IPS DF 6.9 (cell line): ENCODE results near the gene RNF144A.

ENCODE experiments used
- DNase-seq: peaks from one replicate; pipeline ENCODE4 v3.0.0-alpha.2; 2013; ENCODE audit warnings: low read depth, low spot score
- H3K27ac ChIP-seq: one replicate; pipeline ENCODE4 v1.5.1; 2013; ENCODE audit warnings: low read length, control low read depth
- H3K27me3 ChIP-seq: 2 replicates; pipeline ENCODE4 v1.6.1; 2013; ENCODE audit warnings: mild to moderate bottlenecking, low read length; ENCODE audit not compliant: control insufficient read depth, insufficient read depth
- H3K36me3 ChIP-seq: 2 replicates; pipeline ENCODE4 v1.6.1; 2013; ENCODE audit warnings: low read length; ENCODE audit not compliant: control insufficient read depth, insufficient read depth
- H3K4me1 ChIP-seq: 2 replicates; pipeline ENCODE4 v1.6.1; 2013; ENCODE audit warnings: low read length; ENCODE audit not compliant: control insufficient read depth, insufficient read depth
- H3K4me3 ChIP-seq: 2 replicates; pipeline ENCODE4 v1.5.1; 2013; ENCODE audit warnings: mild to moderate bottlenecking, low read length
- H3K9me3 ChIP-seq: 2 replicates; pipeline ENCODE4 v1.6.1; 2013; ENCODE audit warnings: low read length, inconsistent platforms; ENCODE audit not compliant: control insufficient read depth, insufficient read depth
- WGBS: extraction: QIAGEN DNeasy Blood & Tissue Kit; methylation state at CpG from one replicate; pipeline ENCODE4 v1.1.7; 2013; ENCODE audit warnings: mixed read lengths, missing lambda C conversion rate; ENCODE audit not compliant: insufficient read length, insufficient coverage; 5-methylcytosine and 5-hydroxymethylcytosine counted together

RNF144A gene

DNA sequence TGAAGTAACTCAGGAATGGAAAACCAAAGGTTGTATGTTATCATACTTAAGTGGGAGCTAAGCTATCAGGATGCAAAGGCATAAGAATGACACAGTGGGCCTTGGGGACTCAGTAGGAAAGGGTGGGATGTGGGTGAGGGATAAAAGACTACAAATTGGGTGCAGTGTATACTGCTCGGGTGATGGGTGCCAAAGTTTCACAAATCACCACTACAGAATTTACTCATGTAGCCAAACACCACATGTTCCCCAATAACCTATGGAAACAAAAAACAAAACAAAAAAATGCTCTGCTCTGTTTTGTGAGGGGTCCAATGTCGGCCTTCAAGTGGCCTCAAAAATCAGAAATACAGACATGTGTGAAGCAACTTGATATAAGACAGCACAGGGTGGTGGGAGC lies 8.9 kb upstream of the RNF144A start:
- Histone ChIP-seq H3K27me3 (no peaks in the 10 kb centered on the region), H3K36me3 (no peaks in the 10 kb centered on the region), H3K27ac (no peak overlapping the region), H3K4me3 (no peak overlapping the region), H3K4me1 (no peaks in the 10 kb centered on the region), H3K9me3 (no peaks in the 10 kb centered on the region)
- no CpG with 5 or more reads among the region's 2 CpGs for WGBS
- no peak for DNase-seq

DNA sequence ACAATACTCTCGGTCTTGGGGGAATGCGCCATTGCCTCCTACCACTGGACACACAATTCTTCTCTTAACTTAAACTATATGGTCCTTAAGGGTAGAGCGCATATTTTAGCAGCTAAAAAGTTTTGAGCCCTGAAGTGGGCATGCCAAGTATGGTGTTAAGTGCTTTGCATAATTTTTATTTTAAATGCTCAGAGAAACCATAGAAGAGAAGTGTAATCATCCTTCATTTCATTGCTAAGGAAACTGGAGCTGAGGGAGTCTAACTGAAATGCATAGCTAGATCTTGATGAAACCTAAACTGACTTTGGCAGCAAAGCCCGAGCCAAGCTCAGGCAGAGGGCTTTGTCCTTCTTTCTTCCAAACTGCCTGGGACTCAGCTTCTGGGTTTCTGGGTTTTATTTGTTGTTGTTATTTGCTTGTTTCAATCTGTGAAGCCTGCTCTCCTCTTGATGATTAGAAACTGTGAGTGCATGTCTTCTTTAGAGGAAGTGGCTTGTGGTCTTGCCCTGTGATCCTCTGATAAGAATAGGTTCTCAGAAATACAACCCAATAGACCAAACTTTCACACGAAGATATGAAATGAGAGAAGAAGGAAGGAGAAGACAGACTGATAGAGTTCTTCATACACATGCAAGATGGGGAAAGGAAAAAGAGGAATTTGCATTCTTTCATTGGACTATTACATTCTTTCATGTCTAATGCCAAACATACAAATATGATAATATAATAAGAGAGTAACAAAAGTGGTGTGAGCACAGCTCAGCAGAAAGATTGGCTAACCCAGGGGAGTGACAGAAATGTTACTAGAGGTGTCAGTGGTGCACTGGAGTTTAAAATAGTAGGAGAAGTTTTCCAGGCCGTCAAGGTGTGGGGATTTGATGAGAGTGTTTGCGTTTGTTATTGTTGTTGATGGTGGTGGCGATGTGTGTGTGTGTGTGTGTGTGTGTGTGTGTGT lies 7.5 kb upstream of the RNF144A start:
- no peaks in the 10 kb centered on the region for H3K27me3 ChIP-seq
- DNase-seq, result no peak
- no peaks in the 10 kb centered on the region for H3K36me3 ChIP-seq
- no peaks in the 10 kb centered on the region for H3K9me3 ChIP-seq
- WGBS, result 100% methylated on average over 3 of the region's 8 CpGs
- H3K4me1 ChIP-seq, result no peaks in the 10 kb centered on the region
- no peak overlapping the region for H3K4me3 ChIP-seq
- no peak overlapping the region for H3K27ac ChIP-seq

DNA sequence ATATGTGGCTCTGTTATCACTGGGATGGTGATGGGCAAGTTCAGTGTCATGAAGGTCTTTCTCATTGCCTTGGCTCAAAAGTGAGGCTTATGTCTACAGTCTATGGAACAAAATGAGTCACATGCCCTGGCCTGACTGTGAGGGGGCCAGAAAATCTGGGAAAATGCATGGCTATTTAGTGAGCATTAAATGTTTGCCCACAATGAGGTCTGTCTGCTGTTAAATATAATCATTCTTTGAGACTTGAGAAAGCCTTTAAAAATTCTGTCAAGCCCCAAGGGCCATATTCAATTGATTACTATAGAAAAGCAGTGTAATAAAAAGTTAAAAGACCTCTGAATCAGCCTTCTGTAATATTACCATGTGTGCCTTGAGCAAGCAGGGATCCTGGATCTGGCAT lies 5.5 kb upstream of the RNF144A start:
- no peak overlapping the region for H3K27ac ChIP-seq
- peaks cover 4% of the 10 kb centered on the region; the same call in 1 of the 2 replicates for H3K4me1 ChIP-seq
- no peaks in the 10 kb centered on the region for H3K36me3 ChIP-seq
- no peaks in the 10 kb centered on the region; the same call in 1 of the 2 replicates for H3K27me3 ChIP-seq
- H3K4me3 ChIP-seq, result no peak overlapping the region
- H3K9me3 ChIP-seq, result no peaks in the 10 kb centered on the region
- no peak for DNase-seq

DNA sequence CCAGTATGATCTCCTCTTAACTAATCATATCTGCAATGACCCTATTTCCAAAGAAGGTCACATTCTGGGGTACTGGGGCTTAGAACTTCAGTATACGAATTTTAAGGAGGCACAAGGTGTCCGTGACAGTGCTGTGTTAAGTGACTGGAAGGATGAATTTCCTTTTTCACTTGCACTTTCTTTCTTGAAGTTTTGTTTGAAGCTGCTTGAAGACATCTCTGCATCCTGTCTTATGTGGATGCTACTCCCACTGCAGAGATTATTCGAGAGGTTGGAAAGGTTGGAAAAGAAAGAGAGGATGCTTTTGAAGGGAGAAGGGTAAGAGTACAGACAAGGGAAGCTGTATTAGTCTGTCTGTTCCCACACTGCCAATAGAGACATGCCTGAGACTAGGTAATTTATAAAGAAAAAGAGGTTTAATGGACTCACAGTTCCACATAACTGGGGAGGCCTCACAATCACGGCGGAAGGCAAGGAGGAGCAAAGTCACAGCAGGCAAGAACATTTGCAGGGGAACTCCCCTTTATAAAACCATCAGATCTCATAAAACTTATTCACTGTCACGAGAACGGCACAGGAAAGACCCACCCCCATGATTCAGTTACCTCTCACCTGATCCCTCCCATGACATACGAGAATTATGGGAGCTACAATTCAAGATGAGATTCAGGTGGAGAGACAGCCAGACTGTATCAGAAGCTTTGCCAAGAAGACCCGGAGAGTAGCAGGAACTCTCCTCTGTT lies 3.6 kb upstream of the RNF144A start:
- WGBS, result no CpG with 5 or more reads among the region's 9 CpGs
- no peaks in the 10 kb centered on the region; the same call in 1 of the 2 replicates for H3K27me3 ChIP-seq
- peaks cover 4% of the 10 kb centered on the region; the same call in 1 of the 2 replicates for H3K4me1 ChIP-seq
- no peak for DNase-seq
- H3K36me3 ChIP-seq, result no peaks in the 10 kb centered on the region
- no peak overlapping the region for H3K27ac ChIP-seq
- H3K9me3 ChIP-seq, result no peaks in the 10 kb centered on the region
- H3K4me3 ChIP-seq, result no peak overlapping the region

DNA sequence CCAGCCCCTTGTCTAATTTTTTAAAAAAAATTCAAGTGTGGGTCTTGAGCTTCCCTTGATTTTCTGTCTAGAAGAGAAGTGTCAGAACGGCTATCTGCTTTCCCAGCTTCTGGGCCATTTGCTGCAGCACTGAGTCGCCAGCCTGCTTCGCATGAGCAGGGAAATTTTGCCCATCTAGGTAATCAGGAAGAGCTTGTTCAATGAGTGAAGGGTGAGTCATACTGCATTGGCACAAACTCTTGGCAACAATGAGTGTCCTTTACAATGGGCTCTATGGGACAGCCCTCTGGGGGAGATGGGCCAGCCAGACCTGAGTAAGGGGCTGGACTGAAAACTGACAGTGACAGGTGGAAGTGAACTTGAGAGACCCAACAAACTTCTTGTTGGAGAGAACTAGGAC lies 2.4 kb upstream of the RNF144A start:
- no peaks in the 10 kb centered on the region for H3K36me3 ChIP-seq
- no peak overlapping the region for H3K4me3 ChIP-seq
- DNase-seq, result no peak
- H3K4me1 ChIP-seq, result peaks cover 6% of the 10 kb centered on the region; the same call in 1 of the 2 replicates
- no peak overlapping the region for H3K27ac ChIP-seq
- no peaks in the 10 kb centered on the region; the same call in 1 of the 2 replicates for H3K27me3 ChIP-seq
- no peaks in the 10 kb centered on the region for H3K9me3 ChIP-seq
- no CpG with 5 or more reads among the region's 3 CpGs for WGBS

DNA sequence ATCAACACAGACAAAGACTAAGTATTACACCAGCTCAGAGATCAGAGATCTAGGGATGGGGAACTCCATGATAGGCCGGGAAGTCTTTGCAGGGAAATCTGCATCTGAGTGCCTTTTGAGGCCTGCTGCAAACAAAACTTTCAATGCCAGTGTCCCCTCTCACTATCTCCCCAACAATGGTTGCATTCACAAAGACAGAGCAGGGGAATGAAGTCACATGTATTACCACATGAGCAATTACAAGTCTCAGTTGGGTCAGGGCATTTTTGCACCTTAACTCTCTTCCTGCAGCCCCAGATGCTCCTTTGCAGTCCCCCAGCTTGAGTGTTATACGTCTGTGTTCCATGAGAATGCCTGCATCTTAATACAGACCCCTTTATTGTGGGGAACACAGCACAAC lies 1.8 kb upstream of the RNF144A start:
- Histone ChIP-seq H3K9me3 (no peaks in the 10 kb centered on the region), H3K4me1 (peaks cover 7% of the 10 kb centered on the region; the same call in 1 of the 2 replicates), H3K4me3 (no peak overlapping the region), H3K36me3 (no peaks in the 10 kb centered on the region), H3K27ac (no peak overlapping the region), H3K27me3 (no peaks in the 10 kb centered on the region; the same call in 1 of the 2 replicates)
- no peak for DNase-seq
- no CpG with 5 or more reads among the region's 2 CpGs for WGBS

DNA sequence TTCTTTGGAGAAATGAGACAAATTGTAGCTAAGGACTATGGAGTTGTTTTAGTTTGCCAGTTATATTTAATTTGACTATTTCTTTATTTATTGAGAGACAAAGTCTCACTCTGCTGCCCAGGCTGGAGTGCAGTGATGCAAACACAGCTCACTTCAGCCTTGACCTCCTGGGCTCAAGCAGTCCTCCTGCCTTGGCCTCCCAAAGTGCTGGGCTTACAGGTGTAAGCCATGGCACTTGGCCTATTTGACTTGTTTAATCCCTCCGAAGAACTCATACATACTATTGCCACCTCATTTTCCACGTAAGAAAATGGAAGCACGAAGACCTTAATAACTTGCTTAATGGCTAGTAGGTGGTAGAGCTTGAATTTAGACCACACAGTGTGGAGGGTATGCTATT lies 988 bp upstream of the RNF144A start:
- Histone ChIP-seq H3K27ac (no peak overlapping the region), H3K4me3 (no peak overlapping the region), H3K4me1 (peaks cover 7% of the 10 kb centered on the region; the same call in 1 of the 2 replicates), H3K27me3 (no peaks in the 10 kb centered on the region; the same call in 1 of the 2 replicates), H3K9me3 (no peaks in the 10 kb centered on the region), H3K36me3 (no peaks in the 10 kb centered on the region)
- DNase-seq, result no peak
- WGBS, result no CpG with 5 or more reads among the region's 3 CpGs

DNA sequence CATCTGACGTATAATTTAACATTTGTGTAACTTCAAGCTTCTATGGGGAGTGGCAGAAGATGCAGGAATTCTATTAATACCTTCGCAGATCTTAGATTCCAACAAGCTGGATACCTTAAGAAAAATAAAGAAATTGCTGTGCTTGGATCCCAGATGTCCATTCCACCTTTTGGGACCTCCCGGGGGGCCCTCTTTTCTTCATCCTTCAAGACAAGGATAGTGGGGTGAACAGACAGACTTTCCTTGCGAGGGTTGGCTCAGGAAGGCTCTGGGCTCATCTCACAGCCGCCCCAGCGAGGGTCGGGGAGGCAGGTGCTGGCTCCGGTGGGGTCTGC lies 509 bp upstream of the RNF144A start:
- no CpG with 5 or more reads among the region's 8 CpGs for WGBS
- Histone ChIP-seq H3K9me3 (no peaks in the 10 kb centered on the region), H3K36me3 (no peaks in the 10 kb centered on the region), H3K27ac (no peak overlapping the region), H3K4me3 (peak overlapping the region; percentile 45; the same call in 1 of the 2 replicates), H3K4me1 (peaks cover 7% of the 10 kb centered on the region; the same call in 1 of the 2 replicates), H3K27me3 (no peaks in the 10 kb centered on the region; the same call in 1 of the 2 replicates)
- no peak for DNase-seq

DNA sequence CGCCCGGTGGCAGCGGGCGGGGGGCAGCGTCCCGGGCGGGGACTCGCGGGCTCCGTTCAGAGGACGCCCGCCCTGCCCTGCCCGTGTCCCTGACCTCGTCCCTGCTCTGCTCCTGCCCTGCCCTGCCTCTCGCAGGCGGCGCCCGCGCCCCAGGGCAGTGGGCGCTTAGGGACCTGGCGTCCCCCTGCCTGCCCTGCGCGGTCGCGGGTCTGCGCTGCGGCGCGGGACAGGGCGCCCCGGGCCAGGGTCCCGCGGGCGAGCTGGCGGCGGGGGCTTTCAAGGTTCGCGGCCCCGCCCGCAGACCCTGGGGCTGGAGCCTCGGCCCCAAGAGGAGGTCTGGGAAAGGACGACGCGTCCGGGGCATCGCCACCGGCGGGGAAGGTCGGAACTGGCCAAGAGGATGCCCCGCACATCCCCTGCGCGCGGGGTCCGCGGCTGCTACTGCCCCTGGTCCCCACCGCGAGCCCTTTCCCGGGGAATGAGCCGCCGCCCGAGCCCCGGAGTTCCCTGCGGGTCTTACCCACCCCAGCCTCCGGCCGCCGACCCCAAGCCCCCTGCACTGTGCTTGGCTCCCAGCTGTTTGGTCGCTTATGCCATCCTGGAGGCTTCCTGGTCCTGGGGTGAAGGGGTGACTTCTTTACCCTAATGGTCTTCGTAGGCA lies 679 bp downstream of the RNF144A start:
- Histone ChIP-seq H3K4me1 (peaks cover 7% of the 10 kb centered on the region; the same call in 1 of the 2 replicates), H3K27me3 (no peaks in the 10 kb centered on the region; the same call in 1 of the 2 replicates), H3K4me3 (peak overlapping the region; percentile 80), H3K36me3 (no peaks in the 10 kb centered on the region), H3K9me3 (no peaks in the 10 kb centered on the region), H3K27ac (no peak overlapping the region)
- no peak for DNase-seq
- no CpG with 5 or more reads among the region's 68 CpGs for WGBS
